LNCAP (cell line): ENCODE measurements around the gene SMIM12.

ENCODE experiments used
- CTCF ChIP-seq: fragments of 450-650 bp; IDR thresholded peaks from 2 replicates; pipeline ENCODE4 v1.5.1; 2017; ENCODE audit warnings: mild to moderate bottlenecking

Gene SMIM12

GRCh38 chr1:34871443-34872132 is 12.0 kb upstream of the SMIM12 start:
- no peak for TF ChIP-seq CTCF

- TF ChIP-seq CTCF = no peak
Observed at GRCh38 chr1:34870395-34870794, 10.8 kb upstream of the SMIM12 start.

- no peak for TF ChIP-seq CTCF
Observed at GRCh38 chr1:34869760-34870159, 10.2 kb upstream of the SMIM12 start.

- no peak for TF ChIP-seq CTCF
Observed at GRCh38 chr1:34868230-34869049, 8.9 kb upstream of the SMIM12 start.

GRCh38 chr1:34867415-34867814 is 7.9 kb upstream of the SMIM12 start:
- no peak for TF ChIP-seq CTCF

GRCh38 chr1:34866762-34867109 is 7.2 kb upstream of the SMIM12 start:
- no peak for TF ChIP-seq CTCF

GRCh38 chr1:34865981-34866761 is 6.6 kb upstream of the SMIM12 start:
- peak; percentile 96 for TF ChIP-seq CTCF
